GM18505 (cell line): Measurements from ENCODE around the gene ASAH2.
"Not testable (repeated sequence)": the region's sequence is repeated elsewhere in the genome, so short reads cannot be mapped to it uniquely, and the experiment has no call there.

Source experiments
- ATAC-seq: cut with Tn5 transposase; IDR thresholded peaks from one replicate; pipeline ENCODE4 v1.9.1; 2021; ENCODE audit not compliant: unreplicated experiment
- POLR2A ChIP-seq: IDR thresholded peaks from 4 replicates; pipeline ENCODE4 v1.6.1; 2011; ENCODE audit warnings: borderline replicate concordance; ENCODE audit not compliant: insufficient read depth, insufficient read length; ENCODE audit errors: extremely low read depth

The ASAH2 gene

GRCh38 chr10:50275650-50276235, 24.4 kb upstream of the ASAH2 start:
- no peak for TF ChIP-seq POLR2A
- peak; percentile 55 for ATAC-seq

DNA sequence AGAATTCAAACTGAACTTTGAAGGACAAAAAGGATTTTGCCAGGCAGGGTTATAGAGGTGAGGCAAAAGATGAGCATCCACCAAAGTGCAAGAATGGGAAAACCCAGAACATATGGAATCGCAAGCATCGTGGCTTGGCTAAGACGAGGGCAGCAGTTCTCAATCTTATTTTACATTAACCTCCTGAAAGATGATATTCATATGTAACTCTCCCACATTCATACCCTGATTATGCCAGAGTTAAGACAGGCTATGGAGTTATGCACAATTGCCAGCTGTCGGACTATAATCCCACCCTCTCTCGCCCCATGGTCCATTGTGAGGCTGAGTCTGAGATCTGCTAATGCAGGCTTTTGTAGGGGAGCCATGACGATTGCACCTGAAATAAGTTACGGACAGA, 21.2 kb upstream of the ASAH2 start:
- ATAC-seq: no peak

GRCh38 chr10:50271564-50272250, 20.4 kb upstream of the ASAH2 start:
- ATAC-seq: no peak
- no peak for TF ChIP-seq POLR2A

More for the DNA sequence above, 21.2 kb upstream of the ASAH2 start:
- TF ChIP-seq POLR2A: no peak

DNA sequence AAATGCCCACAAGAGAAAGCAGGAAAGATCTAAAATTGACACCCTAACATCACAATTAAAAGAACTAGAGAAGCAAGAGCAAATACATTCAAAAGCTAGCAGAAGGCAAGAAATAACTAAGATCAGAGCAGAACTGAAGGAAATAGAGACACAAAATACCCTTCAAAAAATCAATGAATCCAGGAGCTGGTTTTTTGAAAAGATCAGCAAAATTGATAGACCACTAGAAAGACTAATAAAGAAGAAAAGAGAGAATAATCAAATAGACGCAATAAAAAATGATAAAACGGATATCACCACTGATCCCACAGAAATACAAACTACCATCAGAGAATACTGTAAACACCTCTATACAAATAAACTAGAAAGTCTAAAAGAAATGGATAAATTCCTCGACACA, 16.6 kb upstream of the ASAH2 start:
- ATAC-seq: not testable (repeated sequence)

GRCh38 chr10:50262625-50263024, 11.3 kb upstream of the ASAH2 start:
- ATAC-seq: not testable (repeated sequence)

DNA sequence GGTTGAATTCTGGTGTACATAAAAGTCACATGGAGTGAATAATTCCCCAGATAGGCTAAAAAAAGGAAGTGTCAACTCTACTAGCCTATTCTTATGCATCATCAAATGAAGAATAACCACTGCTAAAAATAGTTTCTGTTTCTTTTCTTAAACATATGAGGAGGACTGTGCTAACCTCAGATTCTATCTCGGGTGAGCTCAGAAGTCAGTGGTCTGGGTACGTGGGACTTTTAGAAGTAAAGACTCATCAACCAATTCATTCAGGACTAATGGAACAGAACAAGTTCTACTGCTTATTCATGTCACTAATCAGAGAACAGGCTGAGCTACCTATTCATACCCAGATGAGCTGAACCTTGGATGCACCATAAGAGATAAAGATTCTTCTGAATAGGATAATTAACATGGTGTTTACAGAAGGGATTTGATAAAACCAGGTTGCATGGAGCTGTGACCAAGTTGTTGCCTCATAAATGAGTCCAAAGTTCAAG, 9.5 kb upstream of the ASAH2 start:
- peak; percentile 99 for ATAC-seq
- TF ChIP-seq POLR2A: no peak

DNA sequence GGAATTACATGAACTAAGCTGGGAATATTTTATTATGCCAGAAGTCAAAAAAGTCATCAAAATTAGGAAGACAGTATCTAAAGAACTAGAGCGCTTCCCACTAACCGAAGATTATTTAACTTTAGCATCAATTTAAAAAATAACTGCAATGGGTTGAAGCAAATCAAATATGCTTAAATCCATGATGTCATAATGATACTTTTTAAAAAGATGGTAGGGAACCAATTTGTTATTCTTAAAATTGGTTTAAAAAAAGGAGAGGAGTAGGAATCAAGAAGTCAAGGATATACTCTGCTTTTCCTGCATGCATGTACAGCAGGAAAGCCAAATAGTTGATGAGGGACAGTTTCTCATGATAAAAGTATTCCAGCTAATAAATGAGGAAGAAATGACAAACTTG, 3.2 kb upstream of the ASAH2 start:
- no peak for TF ChIP-seq POLR2A
- ATAC-seq: no peak

DNA sequence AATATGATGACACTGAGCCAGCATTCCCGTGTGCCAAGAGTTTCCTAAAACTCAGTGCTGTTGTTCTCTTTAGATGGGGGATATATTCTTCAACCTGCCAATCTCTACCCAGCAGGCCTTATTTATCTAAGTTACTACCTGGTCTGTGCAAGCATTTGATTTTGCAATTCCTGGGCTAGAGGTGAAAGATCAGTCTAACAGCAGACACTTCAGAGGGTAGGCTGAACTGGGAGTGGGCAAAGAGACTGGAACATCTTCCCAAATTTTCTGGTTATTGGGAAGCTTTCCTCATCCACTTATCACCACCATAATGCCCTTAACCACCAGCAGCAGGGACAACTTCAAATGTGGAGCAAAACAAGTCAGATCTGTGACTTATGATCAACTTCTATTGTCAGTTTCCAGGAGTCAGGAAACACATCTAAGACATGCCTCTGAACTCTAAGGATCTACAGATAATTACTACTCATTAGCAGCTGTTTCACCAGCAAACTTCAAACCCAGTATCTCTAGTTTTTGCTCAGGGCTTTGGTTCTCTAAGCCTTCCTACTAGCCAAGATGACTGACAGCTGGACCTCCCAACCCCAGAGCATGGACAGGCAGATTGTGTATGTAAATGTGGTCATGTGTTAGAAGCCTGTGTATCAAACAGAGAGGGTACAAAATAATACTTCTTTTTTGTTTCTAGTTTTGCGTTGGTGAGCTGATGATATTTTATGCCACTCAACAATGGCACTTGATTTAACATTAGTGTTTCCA, 1.0 kb downstream of the ASAH2 start:
- ATAC-seq: no peak
- TF ChIP-seq POLR2A: no peak

DNA sequence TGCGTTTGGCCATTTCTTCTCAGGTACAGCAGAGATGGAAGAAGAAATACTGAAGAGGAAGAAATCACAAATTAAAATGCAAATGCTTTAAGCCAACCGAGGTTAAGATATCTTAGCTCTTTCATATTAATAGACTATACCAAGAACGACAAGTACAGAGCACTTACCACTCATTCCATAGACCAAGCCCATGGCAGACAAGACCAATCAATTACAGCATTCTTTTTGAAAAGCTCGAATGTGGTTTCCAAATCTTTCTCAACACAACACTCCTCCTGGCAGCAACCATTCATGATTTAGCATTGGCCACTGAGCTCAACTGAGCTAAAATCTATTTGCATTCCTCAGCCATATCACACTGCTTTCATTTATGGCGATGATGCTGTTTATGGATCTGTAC, 2.7 kb downstream of the ASAH2 start:
- no peak for ATAC-seq
- TF ChIP-seq POLR2A: no peak

DNA sequence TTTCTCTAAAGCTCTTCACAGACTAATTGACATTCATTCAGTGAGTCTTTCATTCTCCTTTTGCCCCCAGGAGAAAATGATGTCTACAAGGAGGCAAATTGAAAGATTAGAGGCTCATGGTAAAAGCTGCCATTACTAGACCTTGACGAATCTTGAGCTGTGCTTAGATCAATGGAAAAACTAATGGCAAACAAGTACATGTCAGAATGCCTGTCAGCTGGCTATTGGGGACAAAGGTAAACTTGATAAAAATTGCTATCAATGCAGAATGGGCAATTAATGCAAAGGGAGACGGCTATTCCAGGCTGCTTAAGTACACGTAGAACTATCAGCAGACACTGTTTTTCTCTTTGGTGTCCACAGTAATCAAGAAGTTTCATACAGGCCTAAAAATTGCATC, 3.3 kb downstream of the ASAH2 start:
- TF ChIP-seq POLR2A: no peak
- ATAC-seq: no peak

- TF ChIP-seq POLR2A: no peak
- ATAC-seq: no peak
Observed at GRCh38 chr10:50244201-50244600, 7.1 kb downstream of the ASAH2 start.

GRCh38 chr10:50242777-50243176, 8.5 kb downstream of the ASAH2 start:
- TF ChIP-seq POLR2A: no peak
- ATAC-seq: no peak

GRCh38 chr10:50241478-50241877, 9.8 kb downstream of the ASAH2 start:
- not testable (repeated sequence) for ATAC-seq

DNA sequence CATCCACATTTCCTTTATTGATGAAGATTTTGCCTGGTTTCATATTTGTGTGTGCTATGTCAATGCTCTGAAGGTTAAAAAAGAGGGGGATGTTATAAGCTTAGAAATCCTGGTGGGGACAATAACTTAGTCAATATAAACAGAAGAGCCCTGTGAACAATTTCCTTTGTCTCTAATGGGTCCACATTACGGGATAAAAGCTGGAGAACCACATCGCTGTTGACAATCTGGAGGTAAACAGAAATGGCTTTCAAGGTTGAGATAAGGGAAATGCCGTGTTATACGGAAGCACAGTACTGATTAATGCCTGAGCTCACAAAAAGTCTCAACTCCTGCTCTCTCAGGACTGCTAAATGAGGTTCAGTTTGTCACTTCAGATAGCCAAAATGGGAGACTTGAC, 16.8 kb downstream of the ASAH2 start:
- TF ChIP-seq POLR2A: no peak
- ATAC-seq: no peak

DNA sequence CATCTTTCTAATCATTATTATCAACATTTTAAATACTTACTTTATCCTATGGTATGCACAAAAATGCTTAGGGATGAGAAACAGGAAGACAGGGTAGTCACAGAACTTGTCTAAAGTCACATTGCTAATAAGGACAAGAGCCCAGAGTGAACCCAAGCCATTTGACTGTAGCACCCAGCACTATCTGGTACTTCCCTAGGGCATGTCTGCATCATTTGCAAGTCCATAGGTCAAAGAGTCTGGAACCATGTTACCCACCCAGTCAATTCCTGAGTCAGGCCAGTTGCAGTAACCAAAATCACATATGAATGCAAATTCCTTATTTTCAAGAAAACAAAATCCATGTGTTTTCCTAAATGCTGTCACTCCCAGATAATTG, 19.1 kb downstream of the ASAH2 start:
- ATAC-seq: no peak
- no peak for TF ChIP-seq POLR2A
